IPS-11a (cell line): Measurements from ENCODE around the gene TFRC.
"Not testable (repeated sequence)": the region's sequence is repeated elsewhere in the genome, so short reads cannot be mapped to it uniquely, and the experiment has no call there.

Experiments used
- H3K4me3 ChIP-seq: one replicate; pipeline ENCODE4 v1.5.1; 2013; ENCODE audit warnings: low read depth, low read length, control low read depth

Gene TFRC

GRCh38 chr3:196049653-196050052 lies 32.2 kb downstream of the TFRC start:
- no peak overlapping the region for H3K4me3 ChIP-seq

- H3K4me3 ChIP-seq = no peak overlapping the region
These were observed 32.8 kb downstream of the TFRC start for GRCh38 chr3:196048922-196049598.

GRCh38 chr3:196047391-196048030 lies 34.4 kb downstream of the TFRC start:
- no peak overlapping the region for H3K4me3 ChIP-seq

GRCh38 chr3:196044513-196044912 lies 37.4 kb downstream of the TFRC start:
- no peak overlapping the region for H3K4me3 ChIP-seq

- no peak overlapping the region for H3K4me3 ChIP-seq
These were observed 39.2 kb downstream of the TFRC start for GRCh38 chr3:196042673-196043072.

GRCh38 chr3:196039359-196039758 lies 42.5 kb downstream of the TFRC start:
- no peak overlapping the region for H3K4me3 ChIP-seq

- not testable (repeated sequence) for H3K4me3 ChIP-seq
These were observed 55.8 kb downstream of the TFRC start for GRCh38 chr3:196026059-196026458.

- no peak overlapping the region for H3K4me3 ChIP-seq
These were observed 56.9 kb downstream of the TFRC start for GRCh38 chr3:196024968-196025367.

GRCh38 chr3:196023947-196024346 lies 57.9 kb downstream of the TFRC start:
- H3K4me3 ChIP-seq = no peak overlapping the region

GRCh38 chr3:196022499-196022878 lies 59.4 kb downstream of the TFRC start:
- H3K4me3 ChIP-seq = not testable (repeated sequence)

- no peak overlapping the region for H3K4me3 ChIP-seq
These were observed 61.5 kb downstream of the TFRC start for GRCh38 chr3:196020373-196020772.

GRCh38 chr3:196019576-196019975 lies 62.3 kb downstream of the TFRC start:
- H3K4me3 ChIP-seq = not testable (repeated sequence)

- not testable (repeated sequence) for H3K4me3 ChIP-seq
These were observed 63.7 kb downstream of the TFRC start for GRCh38 chr3:196018159-196018558.

GRCh38 chr3:196016485-196016884 lies 65.4 kb downstream of the TFRC start:
- H3K4me3 ChIP-seq = no peak overlapping the region

GRCh38 chr3:196016059-196016458 lies 65.8 kb downstream of the TFRC start:
- no peak overlapping the region for H3K4me3 ChIP-seq

- H3K4me3 ChIP-seq = no peak overlapping the region
These were observed 68.1 kb downstream of the TFRC start for GRCh38 chr3:196013587-196014487.

GRCh38 chr3:196012941-196013476 lies 68.9 kb downstream of the TFRC start:
- no peak overlapping the region for H3K4me3 ChIP-seq

GRCh38 chr3:196012481-196012880 lies 69.4 kb downstream of the TFRC start:
- no peak overlapping the region for H3K4me3 ChIP-seq

GRCh38 chr3:196009456-196009855 lies 72.4 kb downstream of the TFRC start:
- no peak overlapping the region for H3K4me3 ChIP-seq

- H3K4me3 ChIP-seq = no peak overlapping the region
These were observed 73.0 kb downstream of the TFRC start for GRCh38 chr3:196008929-196009328.

GRCh38 chr3:196008387-196008786 lies 73.5 kb downstream of the TFRC start:
- H3K4me3 ChIP-seq = no peak overlapping the region
